Body of pancreas (tissue), 4 donors: ENCODE results near the gene SLC39A7.

Experiments used
- POLR2A ChIP-seq, 3 donors: fragments of 450-650 bp; IDR thresholded peaks; one replicate each; pipeline ENCODE4 v1.6.1; 2016; ENCODE audit warnings: antibody characterized with exemption in 3 of 3, mild to moderate bottlenecking in 2 of 3
- TF ChIP-seq, protein P1 (sequence below), 7 experiments: fragments of 450-650 bp in 4 of 7; fragments of 200-600 bp in 3 of 7; sonication (generic) in 3 of 7; IDR thresholded peaks; one replicate each; pipeline ENCODE4 v1.5.1; 2016 to 2019; ENCODE audit warnings: antibody characterized with exemption in 7 of 7

DNA sequence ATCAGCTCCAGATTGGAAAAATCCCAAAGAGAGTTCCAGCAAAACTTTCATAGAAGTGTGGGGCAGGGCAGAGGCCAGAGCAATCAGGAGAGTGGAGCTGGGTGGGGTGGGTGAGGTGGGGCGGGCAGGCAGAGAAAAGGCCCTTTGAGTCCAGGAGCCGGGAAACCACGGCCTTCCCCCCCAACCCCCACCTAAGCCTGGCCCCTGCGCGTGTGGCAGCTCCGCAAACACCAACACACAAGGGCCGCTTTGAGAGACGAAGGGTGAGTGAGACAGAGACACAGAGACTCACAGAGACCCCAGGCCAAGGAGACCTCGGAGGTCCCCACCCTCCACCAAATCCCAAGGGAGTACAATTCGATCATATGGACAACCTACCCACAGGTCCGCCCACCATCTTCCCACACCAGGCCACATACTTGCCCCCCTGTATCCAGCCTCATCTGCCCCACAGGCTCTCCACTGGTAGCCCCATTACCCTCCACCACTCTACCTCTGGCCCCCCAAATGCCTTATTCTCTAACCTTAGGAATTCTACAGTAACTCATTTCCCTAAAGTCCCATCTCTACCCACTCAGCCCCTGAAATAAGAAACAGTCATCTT, 10.1 kb upstream of the SLC39A7 start:
- TF ChIP-seq, protein P1, sequence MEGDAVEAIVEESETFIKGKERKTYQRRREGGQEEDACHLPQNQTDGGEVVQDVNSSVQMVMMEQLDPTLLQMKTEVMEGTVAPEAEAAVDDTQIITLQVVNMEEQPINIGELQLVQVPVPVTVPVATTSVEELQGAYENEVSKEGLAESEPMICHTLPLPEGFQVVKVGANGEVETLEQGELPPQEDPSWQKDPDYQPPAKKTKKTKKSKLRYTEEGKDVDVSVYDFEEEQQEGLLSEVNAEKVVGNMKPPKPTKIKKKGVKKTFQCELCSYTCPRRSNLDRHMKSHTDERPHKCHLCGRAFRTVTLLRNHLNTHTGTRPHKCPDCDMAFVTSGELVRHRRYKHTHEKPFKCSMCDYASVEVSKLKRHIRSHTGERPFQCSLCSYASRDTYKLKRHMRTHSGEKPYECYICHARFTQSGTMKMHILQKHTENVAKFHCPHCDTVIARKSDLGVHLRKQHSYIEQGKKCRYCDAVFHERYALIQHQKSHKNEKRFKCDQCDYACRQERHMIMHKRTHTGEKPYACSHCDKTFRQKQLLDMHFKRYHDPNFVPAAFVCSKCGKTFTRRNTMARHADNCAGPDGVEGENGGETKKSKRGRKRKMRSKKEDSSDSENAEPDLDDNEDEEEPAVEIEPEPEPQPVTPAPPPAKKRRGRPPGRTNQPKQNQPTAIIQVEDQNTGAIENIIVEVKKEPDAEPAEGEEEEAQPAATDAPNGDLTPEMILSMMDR (IDR thresholded peaks at IDR 0.05): no peak
- TF ChIP-seq POLR2A (IDR thresholded peaks at IDR 0.05): no peak
